ENCODE data around the gene SBF1.

SBF1 gene

DNA sequence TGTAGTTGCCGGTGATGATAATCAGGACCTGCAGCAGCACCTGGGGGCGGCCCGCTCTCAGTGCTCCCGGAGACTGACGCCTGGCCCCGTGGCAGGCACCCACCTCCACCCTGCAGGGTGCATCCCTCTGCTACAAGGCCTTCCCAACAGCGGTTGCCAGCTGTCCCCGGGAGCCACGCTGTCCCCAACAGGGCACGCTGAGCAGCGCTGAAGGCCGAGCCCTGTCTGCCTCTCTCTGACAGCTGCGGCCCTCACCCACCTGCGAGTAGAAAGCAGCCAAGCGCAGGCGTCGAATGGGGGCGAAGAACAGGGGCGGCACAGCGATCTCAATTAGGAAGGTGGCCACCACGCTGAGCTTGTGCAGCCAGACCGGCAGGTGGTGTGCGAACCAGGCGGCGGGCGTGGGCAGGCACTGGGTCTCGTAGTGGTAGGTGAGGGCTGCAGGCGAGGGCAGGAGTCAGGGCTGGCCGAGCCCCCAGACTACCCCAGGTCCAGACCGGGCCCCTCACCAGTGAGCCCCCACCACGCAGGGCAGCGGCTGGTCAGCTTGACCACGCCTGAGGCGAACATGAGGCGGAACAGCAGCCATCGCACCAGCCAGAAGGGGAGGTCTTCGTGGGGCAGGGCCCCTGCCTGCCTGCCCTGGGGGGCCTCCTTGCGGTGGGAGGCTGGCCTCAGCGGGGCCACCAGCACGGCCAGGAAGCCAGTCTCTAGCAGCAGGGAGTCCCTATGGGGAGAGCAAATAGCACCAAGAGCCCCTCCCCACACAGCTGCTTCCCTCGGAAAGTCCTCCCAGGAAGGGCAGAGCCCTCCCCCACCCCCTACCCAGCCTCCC is 31.2 kb upstream of the SBF1 start:
- DNase-seq (ENCODE audit: low read depth), result no peak

DNA sequence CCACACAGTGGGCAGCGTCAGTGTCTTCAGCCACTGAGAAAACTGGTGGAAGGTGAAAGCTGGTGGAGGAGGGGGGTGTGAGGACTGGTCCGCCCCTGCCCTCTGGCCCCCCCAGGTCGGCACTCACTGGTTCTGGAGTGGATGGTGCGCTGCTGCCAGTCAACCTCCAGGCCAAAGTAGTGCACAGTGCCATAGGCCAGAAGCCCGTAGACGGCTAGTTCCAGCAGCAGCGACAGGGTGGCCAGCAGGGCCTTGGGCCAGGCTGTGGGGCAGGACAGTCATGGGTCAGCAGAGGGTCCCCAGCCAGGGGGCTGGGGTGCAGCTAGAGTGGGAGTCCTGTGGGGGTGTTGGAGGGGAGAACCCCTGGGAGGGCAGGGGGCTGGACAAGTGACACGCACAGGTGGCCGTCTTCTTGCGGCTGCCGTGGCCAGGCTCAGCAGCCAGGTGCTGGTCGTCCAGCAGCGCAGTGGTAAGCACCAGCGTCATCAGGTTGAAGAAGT is 30.5 kb upstream of the SBF1 start:
- DNase-seq (ENCODE audit: low read depth), result no peak

GRCh38 chr22:50504369-50505211 is 29.8 kb upstream of the SBF1 start:
- DNase-seq (ENCODE audit: low read depth), result no peak

GRCh38 chr22:50503475-50504145 is 28.8 kb upstream of the SBF1 start:
- DNase-seq (ENCODE audit: low read depth), result no peak

DNA sequence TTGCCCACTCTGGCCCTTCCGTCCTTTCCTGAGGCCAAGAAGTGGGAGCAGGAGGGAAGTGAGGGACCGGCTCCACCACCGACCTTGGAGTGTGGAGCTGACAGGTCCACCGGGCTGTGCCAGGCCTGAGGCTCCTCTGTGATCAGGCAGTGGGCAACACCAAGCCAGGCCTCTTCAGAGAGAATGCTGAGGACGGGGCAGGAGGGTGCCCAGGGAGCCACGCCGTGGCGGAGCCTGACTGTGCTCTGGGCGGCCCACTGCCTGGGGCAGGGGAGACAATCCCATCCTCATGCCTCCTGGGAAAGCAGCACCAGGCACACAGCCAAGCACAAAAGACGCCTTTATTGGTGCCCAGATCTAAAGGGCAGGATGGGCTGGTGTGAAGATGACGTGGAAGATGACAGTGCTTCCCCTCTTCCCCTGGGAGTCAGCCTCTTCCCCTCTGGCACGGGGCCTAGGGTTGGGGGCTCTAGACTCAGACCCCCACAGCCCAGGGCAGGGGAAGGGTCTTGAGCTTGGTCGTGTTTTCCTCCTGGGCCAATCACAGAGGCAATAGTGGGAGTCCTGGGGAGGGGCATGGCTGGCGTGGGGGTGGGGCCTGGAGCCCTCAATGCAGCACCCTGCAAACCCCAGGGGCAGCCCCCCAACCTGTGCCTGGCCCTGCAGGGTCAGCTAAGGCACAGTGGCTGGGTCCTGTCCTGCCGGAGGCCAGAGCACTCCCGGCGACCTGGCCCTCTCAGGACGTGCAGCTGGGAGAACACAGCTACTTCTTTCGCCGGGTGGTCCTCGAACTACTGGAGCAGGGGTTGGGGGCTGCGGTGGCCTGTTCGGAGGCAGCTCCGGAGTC is 28.0 kb upstream of the SBF1 start:
- DNase-seq (ENCODE audit: low read depth), result no peak

DNA sequence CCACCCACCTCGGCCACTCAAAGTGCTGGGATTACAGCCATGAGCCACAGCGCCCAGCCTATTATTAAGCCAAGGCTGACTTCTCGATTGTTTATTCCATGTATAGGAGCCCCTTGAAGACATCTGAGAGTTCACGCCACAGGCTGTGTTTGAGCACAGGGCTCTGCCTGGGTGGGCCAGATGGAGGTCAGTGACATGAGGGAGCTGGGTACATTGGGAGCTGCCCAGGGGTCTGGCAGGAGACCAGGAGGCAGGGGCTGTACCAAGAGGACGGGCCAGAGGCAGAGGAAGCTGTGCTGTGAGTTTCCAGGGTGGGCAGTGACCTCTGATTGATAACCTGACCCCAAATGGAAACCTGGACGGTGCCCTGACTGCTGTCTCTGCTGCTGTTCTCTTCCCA is 27.3 kb upstream of the SBF1 start:
- DNase-seq (ENCODE audit: low read depth), result no peak

- DNase-seq (ENCODE audit: low read depth), result no peak
Observed at GRCh38 chr22:50500452-50500851, 25.6 kb upstream of the SBF1 start.

- DNase-seq (ENCODE audit: low read depth), result peak; percentile 29
Observed at GRCh38 chr22:50498322-50498890, 23.6 kb upstream of the SBF1 start.

- no peak for DNase-seq (ENCODE audit: low read depth)
Observed at GRCh38 chr22:50497093-50497492, 22.3 kb upstream of the SBF1 start.

DNA sequence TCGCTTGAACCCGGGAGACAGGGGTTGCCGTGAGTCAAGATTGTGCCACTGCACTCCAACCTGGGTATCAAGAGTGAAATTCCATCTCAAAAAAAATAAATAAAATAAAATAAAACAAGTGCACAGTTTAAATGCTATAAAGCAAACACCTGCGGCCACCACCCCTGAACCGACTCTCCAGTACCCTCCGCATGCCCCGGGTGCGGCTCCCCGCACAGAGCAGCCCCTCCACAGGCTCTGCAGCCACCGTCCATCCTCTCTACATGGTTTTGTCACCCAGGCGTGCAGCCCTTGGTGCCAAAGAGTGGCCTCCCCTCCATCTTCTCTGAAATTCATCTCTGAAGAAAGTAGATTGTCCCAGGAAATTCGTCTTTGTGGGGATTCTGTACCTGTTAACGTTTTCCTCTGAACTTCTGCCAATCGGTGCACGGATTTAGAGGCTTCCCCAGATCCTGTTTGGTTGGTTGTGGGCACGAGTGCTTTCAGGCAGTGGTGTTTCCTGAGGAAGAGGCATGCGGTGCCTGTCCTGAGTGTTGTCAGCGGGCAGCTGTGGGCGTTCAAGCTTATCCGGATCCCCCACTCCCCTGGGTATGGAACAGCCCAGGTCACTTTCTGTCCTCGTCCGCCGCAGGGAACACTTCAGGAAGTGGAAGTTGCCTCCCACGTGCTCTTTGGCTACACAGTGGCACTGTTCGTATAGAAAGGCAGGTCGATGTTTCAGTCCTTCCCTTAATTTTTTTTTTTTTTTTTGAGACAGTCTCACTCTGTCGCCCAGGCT is 15.9 kb upstream of the SBF1 start:
- no peak for DNase-seq (ENCODE audit: low read depth)

DNA sequence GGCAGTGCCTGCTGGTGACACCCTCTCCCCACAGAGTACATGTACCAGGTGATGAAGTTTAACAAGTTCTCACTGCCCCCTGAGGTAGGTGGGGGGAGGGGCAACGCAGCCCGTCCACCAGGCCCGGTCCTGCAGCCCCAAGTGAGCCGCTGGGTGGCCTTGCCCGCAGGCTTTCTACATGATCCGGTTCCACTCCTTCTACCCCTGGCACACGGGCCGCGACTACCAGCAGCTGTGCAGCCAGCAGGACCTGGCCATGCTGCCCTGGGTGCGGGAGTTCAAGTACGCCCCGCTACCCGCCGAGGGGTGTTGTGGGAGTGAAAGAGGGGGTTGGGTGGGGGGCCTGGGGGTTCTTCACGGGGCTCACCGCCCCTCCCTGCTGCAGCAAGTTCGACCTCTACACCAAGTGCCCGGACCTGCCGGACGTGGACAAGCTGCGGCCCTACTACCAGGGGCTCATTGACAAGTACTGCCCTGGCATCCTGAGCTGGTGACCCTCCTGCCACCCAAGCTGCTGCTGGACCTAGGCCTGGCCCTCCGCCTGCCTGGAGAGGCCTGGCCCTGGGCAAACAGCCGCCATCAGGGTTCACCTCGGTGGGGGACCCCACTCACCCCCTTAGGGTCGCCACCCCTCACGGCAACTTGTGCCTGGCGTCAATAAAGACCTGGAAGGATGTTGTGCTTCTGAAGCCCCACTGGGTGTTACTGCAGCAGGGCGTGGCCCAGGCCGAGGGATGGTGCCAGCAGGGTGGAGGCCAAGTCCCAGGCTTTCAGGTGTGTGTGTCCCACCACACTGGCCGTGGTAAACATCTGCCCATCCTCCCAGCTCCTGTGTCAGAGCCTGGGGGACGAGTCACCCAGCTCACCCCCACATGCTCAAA is 14.8 kb upstream of the SBF1 start:
- no peak for DNase-seq (ENCODE audit: low read depth)

GRCh38 chr22:50488886-50489285 is 14.1 kb upstream of the SBF1 start:
- DNase-seq (ENCODE audit: low read depth), result no peak

- DNase-seq (ENCODE audit: low read depth), result no peak
Observed at GRCh38 chr22:50488006-50488677, 13.3 kb upstream of the SBF1 start.

- DNase-seq (ENCODE audit: low read depth), result no peak
Observed at GRCh38 chr22:50487290-50488005, 12.6 kb upstream of the SBF1 start.

- DNase-seq (ENCODE audit: low read depth), result no peak
Observed at GRCh38 chr22:50486561-50487289, 11.9 kb upstream of the SBF1 start, which contains the start of gene MIOX. Gene MIOX (plus strand): TSS chr22:50486859. CDS start chr22:50486898, 39 bp downstream.

DNA sequence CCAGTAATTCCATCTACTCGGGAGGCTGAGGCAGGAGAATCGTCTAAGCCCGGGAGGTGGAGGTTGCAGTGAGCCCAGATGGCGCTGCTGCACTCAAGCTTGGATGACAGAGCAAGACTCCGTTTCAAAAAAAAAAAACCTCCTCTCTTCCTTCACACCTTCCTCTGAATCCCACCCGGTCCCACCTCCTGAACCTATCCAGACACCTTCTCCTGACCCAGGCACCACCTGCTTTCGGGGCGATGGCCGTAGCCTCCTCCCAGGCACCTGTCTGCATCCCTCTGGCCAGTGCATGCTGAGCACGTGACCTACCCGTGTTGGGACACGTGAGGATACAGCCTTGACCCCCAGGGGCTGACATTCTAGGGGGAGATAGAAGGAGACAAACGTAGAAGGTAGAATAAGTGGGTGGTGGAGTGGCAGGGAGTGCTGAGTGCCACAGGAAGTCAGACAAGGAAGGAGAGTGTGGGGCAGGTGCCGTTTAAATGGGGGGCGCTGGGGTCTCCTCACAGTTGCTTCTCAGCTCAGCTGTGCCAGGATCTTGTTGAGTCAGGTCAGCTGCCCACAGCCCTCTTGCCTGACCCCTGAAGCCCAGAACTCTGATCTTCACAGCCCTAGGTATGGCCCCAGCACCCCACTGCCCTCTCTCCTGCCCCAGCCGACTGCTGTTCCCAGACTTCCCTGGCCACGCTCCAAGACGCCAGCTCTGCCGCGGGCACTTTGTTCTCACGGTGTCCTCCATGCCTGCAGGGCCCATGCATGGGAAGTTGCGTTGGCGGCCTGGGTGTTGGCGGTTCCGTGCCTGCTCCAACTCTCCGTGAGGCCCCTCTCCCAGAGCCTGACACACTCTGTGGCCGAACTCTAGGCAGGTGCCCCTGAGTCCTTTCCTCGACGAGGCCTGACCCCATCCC is 10.6 kb upstream of the SBF1 start:
- no peak for DNase-seq (ENCODE audit: low read depth)
